Measurements from ENCODE around the gene CPB2.

Gene CPB2

GRCh38 chr13:46131705-46132104 is 26.9 kb upstream of the CPB2 start:
- DNase-seq (ENCODE audit: low read depth) = no peak
- TF ChIP-seq CTCF (IDR thresholded peaks at IDR 0.05; ENCODE audit: low read depth, low read length) (no peak), MYC (IDR thresholded peaks at IDR 0.05; ENCODE audit: low read depth, low read length) (no peak), MAX (IDR thresholded peaks at IDR 0.05; ENCODE audit: low read depth, low read length) (no peak), POLR2A (IDR thresholded peaks at IDR 0.05; ENCODE audit: extremely low read depth, insufficient read length) (no peak)

GRCh38 chr13:46129955-46130618 is 25.3 kb upstream of the CPB2 start:
- no peak for DNase-seq (ENCODE audit: low read depth)
- TF ChIP-seq CTCF (IDR thresholded peaks at IDR 0.05; ENCODE audit: low read depth, low read length) = no peak
- no peak for TF ChIP-seq MAX (IDR thresholded peaks at IDR 0.05; ENCODE audit: low read depth, low read length)
- no peak overlapping the region for H3K4me3 ChIP-seq (ENCODE audit: low read depth, low read length)

More at GRCh38 chr13:46131705-46132104, 26.9 kb upstream of the CPB2 start:
- H3K4me3 ChIP-seq (ENCODE audit: low read depth, low read length) = no peak overlapping the region

GRCh38 chr13:46129124-46129523 is 24.3 kb upstream of the CPB2 start:
- TF ChIP-seq CTCF (IDR thresholded peaks at IDR 0.05; ENCODE audit: low read depth, low read length) (no peak), MAX (IDR thresholded peaks at IDR 0.05; ENCODE audit: low read depth, low read length) (no peak), POLR2A (IDR thresholded peaks at IDR 0.05; ENCODE audit: extremely low read depth, insufficient read length) (no peak), MYC (IDR thresholded peaks at IDR 0.05; ENCODE audit: low read depth, low read length) (no peak)
- H3K4me3 ChIP-seq (ENCODE audit: low read depth, low read length) = no peak overlapping the region
- DNase-seq (ENCODE audit: low read depth) = no peak

GRCh38 chr13:46127358-46128023 is 22.7 kb upstream of the CPB2 start:
- no peak for DNase-seq (ENCODE audit: low read depth)
- H3K4me3 ChIP-seq (ENCODE audit: low read depth, low read length) = no peak overlapping the region
- TF ChIP-seq CTCF (IDR thresholded peaks at IDR 0.05; ENCODE audit: low read depth, low read length) = no peak
- no peak for TF ChIP-seq POLR2A (IDR thresholded peaks at IDR 0.05; ENCODE audit: extremely low read depth, insufficient read length)
- no peak for TF ChIP-seq MAX (IDR thresholded peaks at IDR 0.05; ENCODE audit: low read depth, low read length)
- TF ChIP-seq MYC (IDR thresholded peaks at IDR 0.05; ENCODE audit: low read depth, low read length) = no peak

GRCh38 chr13:46126552-46127357 is 21.9 kb upstream of the CPB2 start:
- peak; percentile 90 for DNase-seq (ENCODE audit: low read depth)
- TF ChIP-seq CTCF (IDR thresholded peaks at IDR 0.05; ENCODE audit: low read depth, low read length) (peak; percentile 98), POLR2A (IDR thresholded peaks at IDR 0.05; ENCODE audit: extremely low read depth, insufficient read length) (peak; percentile 19), MAX (IDR thresholded peaks at IDR 0.05; ENCODE audit: low read depth, low read length) (peak; percentile 58; the same call in 1 of the 2 replicates), MYC (IDR thresholded peaks at IDR 0.05; ENCODE audit: low read depth, low read length) (no peak; the same call in none of the 2 replicates)
- no peak overlapping the region for H3K4me3 ChIP-seq (ENCODE audit: low read depth, low read length)
